HG02571 (cell line): ENCODE data around the gene HIKESHI.

Experiments used
- ATAC-seq: cut with Tn5 transposase; IDR thresholded peaks from one replicate; pipeline ENCODE4 v1.9.1; 2021; ENCODE audit warnings: mild to moderate bottlenecking, moderate library complexity; ENCODE audit not compliant: unreplicated experiment

Gene HIKESHI

GRCh38 chr11:86374069-86374468, 72.0 kb downstream of the HIKESHI start:
- ATAC-seq, result no peak

GRCh38 chr11:86374586-86374985, 72.5 kb downstream of the HIKESHI start, which contains the start of gene CCDC81:
CCDC81 (plus strand) TSS chr11:86374887; CDS start chr11:86375164, 277 bp downstream.
- no peak for ATAC-seq

GRCh38 chr11:86377972-86378371, 75.9 kb downstream of the HIKESHI start:
- no peak for ATAC-seq

DNA sequence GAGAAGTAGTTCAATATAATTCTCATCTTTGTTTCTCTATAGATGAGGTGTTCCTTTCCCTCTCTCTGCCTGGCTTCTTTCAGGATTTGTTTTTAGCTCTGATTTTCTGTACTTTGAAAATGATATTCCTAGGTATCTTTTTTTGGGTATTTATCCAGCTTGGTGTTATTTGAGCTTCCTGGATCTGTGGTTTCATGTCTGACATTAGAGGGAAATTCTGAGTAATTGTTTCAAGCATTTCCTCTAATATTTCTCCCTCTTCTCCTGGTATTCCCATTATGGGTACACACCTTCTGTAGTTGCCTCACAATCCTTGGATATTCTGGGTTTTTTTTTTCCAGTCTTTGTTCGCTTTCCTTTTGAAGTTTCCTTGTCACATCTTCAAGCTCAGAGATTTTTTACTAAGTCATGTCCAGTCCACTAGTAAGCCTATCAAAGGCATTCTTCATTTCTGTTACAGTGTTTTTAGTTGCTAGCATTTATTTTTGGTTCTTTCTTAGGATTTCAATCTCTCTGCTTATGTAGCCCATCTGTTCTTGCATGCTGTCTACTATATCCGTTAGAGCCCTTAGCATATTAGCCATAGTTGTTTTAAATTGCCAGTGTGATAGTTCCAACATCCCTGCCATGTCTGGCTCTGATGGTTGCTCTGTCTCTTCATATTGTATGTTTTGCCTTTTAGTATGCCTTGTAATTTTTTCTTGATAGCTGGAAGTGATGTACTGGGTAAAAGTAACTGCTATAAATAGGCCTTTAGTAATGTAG, 78.4 kb downstream of the HIKESHI start:
- ATAC-seq, result no peak

GRCh38 chr11:86383041-86383955, 81.3 kb downstream of the HIKESHI start:
- no peak for ATAC-seq

DNA sequence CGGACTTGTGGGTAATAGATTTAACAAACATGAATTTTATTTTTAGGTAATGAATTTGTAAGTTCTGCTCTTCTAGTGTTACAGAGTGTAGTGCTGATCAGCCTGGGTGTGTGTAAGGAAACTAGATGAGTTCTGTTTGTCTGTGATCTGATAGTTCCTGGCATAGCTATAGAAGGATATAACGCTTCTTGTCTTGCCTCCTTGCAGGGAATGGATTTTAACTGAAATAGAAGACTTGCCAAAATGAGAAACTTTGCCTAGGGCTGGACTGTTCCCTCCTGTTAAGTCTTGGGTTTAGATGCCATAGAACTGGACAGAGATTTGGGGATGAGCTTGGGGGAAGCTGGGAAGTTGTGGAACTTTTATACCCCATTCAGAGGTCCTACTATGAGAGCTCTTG, 84.2 kb downstream of the HIKESHI start:
- no peak for ATAC-seq

DNA sequence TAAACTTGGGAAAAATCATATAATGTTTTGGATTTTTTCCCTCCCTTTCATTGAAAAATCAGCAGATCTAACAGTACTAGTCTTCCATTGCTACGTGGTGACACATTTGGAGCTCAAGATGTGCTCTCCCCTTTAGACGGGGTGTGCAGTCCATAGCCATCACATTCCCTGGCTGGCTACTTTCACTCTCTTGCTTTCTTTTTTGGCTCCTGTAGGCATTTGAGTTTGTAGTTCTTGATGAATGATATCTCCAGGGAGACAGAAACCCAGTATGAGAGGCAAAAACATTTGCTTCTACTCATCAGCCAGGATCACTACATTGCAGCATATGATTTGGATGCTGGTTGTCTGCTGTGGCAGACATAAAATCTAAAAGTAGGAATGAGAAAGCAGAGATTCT, 84.7 kb downstream of the HIKESHI start:
- no peak for ATAC-seq

DNA sequence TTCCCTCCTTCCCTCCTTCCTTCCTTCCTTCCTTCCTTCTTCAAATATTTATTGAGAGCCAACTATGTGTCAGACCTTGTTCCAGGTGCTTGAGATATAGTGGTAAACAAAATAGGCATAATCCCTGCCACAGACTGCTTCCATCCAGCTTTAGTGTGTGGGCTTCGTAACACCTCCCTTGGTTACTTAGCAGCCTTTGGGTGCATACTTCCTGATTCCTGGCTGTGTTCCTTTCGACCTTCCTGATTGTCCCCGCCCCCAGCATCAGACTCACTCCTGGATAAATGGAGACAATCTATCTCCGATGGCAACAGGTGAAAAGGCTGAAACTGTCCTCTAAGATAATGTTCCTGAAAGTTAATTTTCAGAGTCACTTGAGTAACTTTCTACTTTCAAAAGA, 86.2 kb downstream of the HIKESHI start:
- ATAC-seq, result no peak

GRCh38 chr11:86390487-86390886, 88.4 kb downstream of the HIKESHI start:
- ATAC-seq, result no peak

GRCh38 chr11:86395061-86395551, 93.1 kb downstream of the HIKESHI start:
- no peak for ATAC-seq
